Endothelial cell of umbilical vein (primary cell): ENCODE data around the gene VEGFC. TPM values are rescaled to one million over a fixed set of nuclear protein-coding genes. Genes with fewer than 3 reads are reported as not detected.

ENCODE experiments used
- BruUV-seq: library from RNA; stranded (reverse); fragments of 400-500 nt; replicated peaks from 2 replicates; lab custom pipeline; 2021; lab: Mats Ljungman, UMichigan
- CTCF ChIA-PET: fragments of 300-600, 350-600 bp; sonication (Branson Sonifier 250); formaldehyde crosslinking; loops from one replicate; lab custom pipeline; 2021; ENCODE audit warnings: antibody characterized with exemption, inconsistent platforms; lab: Charles Lee
- POLR2A ChIA-PET: fragments of 300-600, 350-600 bp; sonication (Branson Sonifier 250); formaldehyde crosslinking; loops from one replicate; lab custom pipeline; 2021; ENCODE audit warnings: antibody characterized with exemption, inconsistent platforms; lab: Charles Lee
- DNase-seq: peaks from one replicate; pipeline ENCODE4 v3.0.0-alpha.2; 2011; ENCODE audit warnings: low read depth, low spot score
- FAIRE-seq: peaks from 2 replicates; lab custom pipeline; 2011; peaks lifted over from hg19 to GRCh38; lab: Jason Lieb, UNC
- H2AFZ ChIP-seq: 2 replicates; pipeline ENCODE4 v1.6.0; 2012; ENCODE audit warnings: low read depth, low read length, control low read depth, inconsistent platforms
- H3K27ac ChIP-seq: 2 replicates; pipeline ENCODE4 v1.5.1; 2011; ENCODE audit warnings: low read depth, mild to moderate bottlenecking, control low read depth, low read length, moderate library complexity; ENCODE audit not compliant: insufficient read depth
- H3K27me3 ChIP-seq, 2 experiments: 2 replicates each; pipeline versions ENCODE4 v1.6.0 to v1.6.1; 2011; ENCODE audit warnings: low read length in 2 of 2, mixed read lengths in 1 of 2; ENCODE audit not compliant: control insufficient read depth in 2 of 2, insufficient read depth in 2 of 2
- H3K36me3 ChIP-seq, 2 experiments: 2 replicates in 1 of 2; 3 replicates in 1 of 2; pipeline ENCODE4 v1.5.1; 2011; ENCODE audit warnings: low read length in 2 of 2, mild to moderate bottlenecking in 1 of 2, moderate library complexity in 1 of 2; ENCODE audit not compliant: control insufficient read depth in 2 of 2, insufficient read depth in 2 of 2; ENCODE audit errors: extremely low read depth in 1 of 2
- H3K4me1 ChIP-seq: 3 replicates; pipeline ENCODE4 v1.5.1; 2011; ENCODE audit warnings: mild to moderate bottlenecking, low read length; ENCODE audit not compliant: control insufficient read depth, insufficient read depth; ENCODE audit errors: extremely low read depth
- H3K4me2 ChIP-seq: 2 replicates; pipeline ENCODE4 v1.6.1; 2011; ENCODE audit warnings: low read length, control low read depth, mixed read lengths; ENCODE audit not compliant: insufficient read depth
- H3K4me3 ChIP-seq, 3 experiments: fragments of 200-600 bp in 1 of 3; sonication (generic), shearing (Covaris generic) in 1 of 3; replicated peaks in 1 of 3; 2 replicates each; pipeline ENCODE4 v1.5.1; 2011 to 2016; ENCODE audit warnings: control low read depth in 3 of 3, low read length in 3 of 3, mild to moderate bottlenecking in 2 of 3, inconsistent platforms in 1 of 3, low read depth in 1 of 3, moderate library complexity in 1 of 3; ENCODE audit not compliant: insufficient read depth in 1 of 3
- H3K79me2 ChIP-seq: 2 replicates; pipeline ENCODE4 v1.6.0; 2012; ENCODE audit warnings: low read length, inconsistent platforms; ENCODE audit not compliant: control insufficient read depth, insufficient read depth
- H3K9ac ChIP-seq: replicated peaks from 2 replicates; pipeline ENCODE3; 2011; ENCODE audit warnings: low read length, control low read depth; ENCODE audit not compliant: insufficient read depth; ENCODE audit errors: extremely low read depth
- H3K9me1 ChIP-seq: replicated peaks from 3 replicates; pipeline ENCODE4 v1.6.0; 2011; ENCODE audit warnings: mild to moderate bottlenecking, low read length; ENCODE audit not compliant: control insufficient read depth, insufficient read depth; ENCODE audit errors: extremely low read depth
- H3K9me3 ChIP-seq: replicated peaks from 2 replicates; pipeline ENCODE4 v1.5.1; 2012; ENCODE audit warnings: low read length, inconsistent platforms; ENCODE audit not compliant: control insufficient read depth, insufficient read depth
- H4K20me1 ChIP-seq: replicated peaks from 2 replicates; pipeline ENCODE3; 2011; ENCODE audit warnings: mild to moderate bottlenecking, low read length; ENCODE audit not compliant: control insufficient read depth, insufficient read depth; ENCODE audit errors: extremely low read depth
- CTCF ChIP-seq, 2 donors: IDR thresholded peaks; 1 replicate in 1 of 2; 2 replicates in 1 of 2; pipeline ENCODE4 v1.5.1; 2011; ENCODE audit warnings: low read length in 2 of 2, mild to moderate bottlenecking in 2 of 2, moderate library complexity in 2 of 2, control low read depth in 1 of 2, inconsistent platforms in 1 of 2, low read depth in 1 of 2; ENCODE audit not compliant: insufficient read depth in 1 of 2; ENCODE audit errors: extremely low read depth in 1 of 2
- FOS ChIP-seq: IDR thresholded peaks from 2 replicates; pipeline ENCODE4 v1.6.1; 2011; ENCODE audit warnings: mild to moderate bottlenecking, low read length, moderate library complexity, borderline replicate concordance; ENCODE audit not compliant: insufficient read depth
- JUN ChIP-seq: IDR thresholded peaks from 2 replicates; pipeline ENCODE4 v1.6.1; 2011; ENCODE audit warnings: borderline replicate concordance, low read depth; ENCODE audit not compliant: insufficient read length, insufficient read depth
- POLR2A ChIP-seq: IDR thresholded peaks from 2 replicates; pipeline ENCODE4 v1.6.1; 2012; ENCODE audit warnings: low read depth, mild to moderate bottlenecking, control low read depth, low read length
- POLR2AphosphoS5 ChIP-seq: IDR thresholded peaks from 2 replicates; pipeline ENCODE4 v1.6.1; 2012; ENCODE audit warnings: low read depth, mild to moderate bottlenecking, control low read depth, low read length, moderate library complexity; ENCODE audit not compliant: insufficient read depth
- dilution Hi-C: fragments of 300-500 bp; cut with MboI; formaldehyde crosslinking; loops from one replicate; pipeline ENCODE4 v1.15.0; 2019; ENCODE audit warnings: low sequenced_read_pairs; ENCODE audit not compliant: extremely low pct_ligation_motif_present
- intact Hi-C: fragments of 100-400 bp; cut with micrococcal nuclease; formaldehyde crosslinking; loops from one replicate; pipeline ENCODE4 v1.10.0; 2022
- polyA plus RNA-seq, 4 experiments: library from polyadenylated mRNA; depleted of rRNA in 3 of 4; stranded (reverse) in 3 of 4; unstranded in 1 of 4; fragments of >200 nt; gene quantifications; 2 replicates each; pipeline versions ENCODE4 v1.2.1 to v1.2.3, GENCODE V29; 2011 to 2012; ENCODE audit warnings: missing spikeins in 1 of 4
- total RNA-seq: library from RNA; stranded (reverse); gene quantifications from 2 replicates; pipeline ENCODE4 v1.2.3, GENCODE V29; 2021

Gene VEGFC
- total and polyA plus RNA-seq, 2 donors (not counting 3 experiments of a cell fraction or from before 2014, with no cell fraction given) = 20.4 to 34.9 TPM

GRCh38 chr4:176635372-176636261 lies 157.1 kb downstream of the VEGFC start:
- DNase-seq (peak; percentile 68), FAIRE-seq (peak; percentile 90)
- intact Hi-C loops (loop anchor here (5.0 to 10.0 kb wide), 2 partner anchors 253 to 409 kb away; no protein-coding TSS in a partner anchor), dilution Hi-C loops (no loop called here)
- BruUV-seq = no TSS peak
- Histone ChIP-seq H3K79me2 (no peaks in the 10 kb centered on the region), H3K27ac (peak overlapping the region; percentile 20), H3K4me1 (peaks cover 7% of the 10 kb centered on the region), H3K4me2 (peak overlapping the region; percentile 26), H3K27me3 (no peaks in the 10 kb centered on the region), H3K36me3 (no peaks in the 10 kb centered on the region), H2AFZ (no peak overlapping the region), H3K9me1 (no peaks in the 10 kb centered on the region), H3K4me3 (no peak overlapping the region), H3K9me3 (no peaks in the 10 kb centered on the region), H4K20me1 (no peaks in the 10 kb centered on the region), H3K9ac (no peak overlapping the region)
- ChIA-PET CTCF (interaction anchor here (1.0 to 1.6 kb wide), 6 partner anchors 19 to 412 kb away, joined by 3 to 9 read pairs (median 4); no protein-coding TSS in a partner anchor), POLR2A (no interaction called here)
- TF ChIP-seq POLR2AphosphoS5 (no peak), FOS (peak; percentile 34), JUN (peak; percentile 81), CTCF (IDR thresholded peaks at IDR 0.05; ENCODE audit: extremely low read depth in 1 of 2, insufficient read depth in 1 of 2, low read depth in 1 of 2, low read length in 2 of 2) (no peak), POLR2A (no peak)
